Psoas muscle (tissue), 8 donors: ENCODE data around the gene KDF1. TPM values are rescaled to one million over a fixed set of nuclear protein-coding genes. Genes with fewer than 3 reads are reported as not detected.
A peak's percentile ranks its signal among the peaks of the same experiment; 100 is the strongest.

Experiments used
- ATAC-seq, 4 donors: fragments of 200-7000 bp; cut with Tn5 transposase; one replicate each; pipeline ENCODE4 v1.9.1; 2020; ENCODE audit warnings: moderate library complexity in 3 of 4, mild to moderate bottlenecking in 2 of 4
- DNase-seq, 2 donors: peaks; one replicate each; pipeline ENCODE4 v3.0.0-alpha.2; 2020
- H3K27ac ChIP-seq: fragments of 200-600 bp; one replicate; pipeline ENCODE4 v1.8.0; 2022
- H3K27me3 ChIP-seq, 3 donors: fragments of 200-600 bp in 1 of 3; one replicate each; pipeline versions ENCODE4 v1.6.1 to v1.8.0; 2013 to 2022; ENCODE audit warnings: low read length in 2 of 3, mild to moderate bottlenecking in 2 of 3, moderate library complexity in 1 of 3; ENCODE audit not compliant: insufficient read depth in 3 of 3
- H3K36me3 ChIP-seq, 2 donors: fragments of 200-600 bp in 1 of 2; one replicate each; pipeline versions ENCODE4 v1.6.1 to v1.8.0; 2013 to 2022; ENCODE audit warnings: low read depth in 1 of 2, mild to moderate bottlenecking in 1 of 2, moderate library complexity in 1 of 2; ENCODE audit not compliant: insufficient read depth in 1 of 2
- H3K4me1 ChIP-seq: fragments of 200-600 bp; one replicate; pipeline ENCODE4 v1.8.0; 2022
- H3K4me3 ChIP-seq: fragments of 200-600 bp; one replicate; pipeline ENCODE4 v1.8.0; 2022; ENCODE audit warnings: mild to moderate bottlenecking
- H3K9me3 ChIP-seq: fragments of 200-600 bp; one replicate; pipeline ENCODE4 v1.8.0; 2022
- WGBS, 3 donors: extraction: QIAGEN DNeasy Blood & Tissue Kit; methylation state at CpG; one replicate each; pipeline versions ENCODE4 v1.1.6 to v1.1.7; 2013; 5-methylcytosine and 5-hydroxymethylcytosine counted together
- intact Hi-C, 2 donors: fragments of 100-400 bp; cut with DNase I; formaldehyde crosslinking; loops; one replicate each; pipeline versions ENCODE4 v1.11.0 to v1.14.2; 2022
- polyA plus RNA-seq, 3 donors: library from polyadenylated mRNA; stranded (reverse); fragments of 200-250 nt; gene quantifications; one replicate each; pipeline ENCODE4 v1.2.3, GENCODE V29; 2013
- total RNA-seq, 4 donors: library from RNA; stranded (reverse); fragmentation: NEBNext Ultra II Directional in 2 of 4; extraction: Animal tissue kit (Norgen Biotek cat#: 25700) in 2 of 4; gene quantifications; one replicate each; pipeline versions ENCODE4 v1.2.1 to v1.2.4, GENCODE V29; 2021 to 2023
- TF ChIP-seq, protein P1 (sequence below): fragments of 200-600 bp; IDR thresholded peaks from one replicate; pipeline ENCODE4 v1.8.0; 2022; ENCODE audit warnings: antibody characterized with exemption
- donor health status: healthy with polysubstance abuse.
- donor health status: DM: no; HTN: no; CAD: no; lungs with moderate emphysema.
- donor health status: Bipolar disorder and iron deficiency.
- donor health status: healthy.
- donor health status: DM: yes; HTN: yes; CAD: no.
- donor health status: DM: no; HTN: no; CAD: no.
- donor health status: DM: no; HTN: no; CAD: no.
- donor health status: DM: yes; HTN: yes; CAD: no.

KDF1 gene
- total and polyA plus RNA-seq, 7 donors, result 0.01 TPM; not detected in 6

DNA sequence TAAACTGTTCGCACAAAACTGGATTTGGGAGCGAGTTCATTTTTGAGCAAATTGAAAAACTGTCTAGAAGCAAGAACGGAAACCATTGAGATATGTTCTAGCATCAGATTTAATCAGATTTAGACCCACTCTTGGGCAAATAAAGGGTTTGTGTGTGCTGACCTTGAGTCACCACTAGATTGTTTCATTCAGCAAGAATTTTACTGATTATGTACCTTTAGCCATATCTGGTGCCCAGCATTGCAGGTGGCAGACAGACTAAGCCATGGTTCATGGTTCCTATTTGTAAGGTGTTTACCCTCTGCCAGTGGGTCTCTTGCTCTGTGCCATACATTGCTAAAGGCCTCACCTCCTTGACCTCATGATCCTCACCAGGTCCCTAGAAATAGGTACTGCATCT is 37.4 kb downstream of the KDF1 start:
- WGBS, 3 donors, result 89 to 95% (median 90%) methylated on average over 3 of the region's 3 CpGs
- Histone ChIP-seq H3K9me3 (no peaks in the 10 kb centered on the region), H3K27ac (no peak overlapping the region), H3K4me3 (peak overlapping the region; percentile 100), H3K4me1 (peaks cover 17% of the 10 kb centered on the region), H3K36me3 (peaks cover 10 to 51% of the 10 kb centered on the region in 2 donors), H3K27me3 (no peaks in the 10 kb centered on the region)
- DNase-seq, result no peak
- no peak for ATAC-seq
- TF ChIP-seq, protein P1, sequence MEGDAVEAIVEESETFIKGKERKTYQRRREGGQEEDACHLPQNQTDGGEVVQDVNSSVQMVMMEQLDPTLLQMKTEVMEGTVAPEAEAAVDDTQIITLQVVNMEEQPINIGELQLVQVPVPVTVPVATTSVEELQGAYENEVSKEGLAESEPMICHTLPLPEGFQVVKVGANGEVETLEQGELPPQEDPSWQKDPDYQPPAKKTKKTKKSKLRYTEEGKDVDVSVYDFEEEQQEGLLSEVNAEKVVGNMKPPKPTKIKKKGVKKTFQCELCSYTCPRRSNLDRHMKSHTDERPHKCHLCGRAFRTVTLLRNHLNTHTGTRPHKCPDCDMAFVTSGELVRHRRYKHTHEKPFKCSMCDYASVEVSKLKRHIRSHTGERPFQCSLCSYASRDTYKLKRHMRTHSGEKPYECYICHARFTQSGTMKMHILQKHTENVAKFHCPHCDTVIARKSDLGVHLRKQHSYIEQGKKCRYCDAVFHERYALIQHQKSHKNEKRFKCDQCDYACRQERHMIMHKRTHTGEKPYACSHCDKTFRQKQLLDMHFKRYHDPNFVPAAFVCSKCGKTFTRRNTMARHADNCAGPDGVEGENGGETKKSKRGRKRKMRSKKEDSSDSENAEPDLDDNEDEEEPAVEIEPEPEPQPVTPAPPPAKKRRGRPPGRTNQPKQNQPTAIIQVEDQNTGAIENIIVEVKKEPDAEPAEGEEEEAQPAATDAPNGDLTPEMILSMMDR, result no peak
- intact Hi-C loops, result no loop called here

DNA sequence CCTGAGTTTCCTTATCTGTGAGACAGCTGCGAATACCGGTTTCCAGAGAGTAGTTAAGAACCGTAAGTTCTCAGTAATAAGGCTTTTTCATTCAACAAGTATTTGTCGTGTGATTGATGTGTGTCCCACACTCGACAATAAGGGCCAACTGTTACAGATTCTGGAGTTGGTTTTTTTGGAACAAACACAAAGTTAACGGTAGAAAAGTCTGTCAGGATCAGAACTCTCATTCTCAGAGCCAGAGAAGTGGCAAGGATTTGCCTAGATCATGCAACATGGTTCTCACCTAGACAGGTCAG is 37.9 kb downstream of the KDF1 start:
- WGBS, 3 donors, result 13 to 21% (median 14%) methylated on average over 6 of the region's 6 CpGs
- peak overlapping the region; percentile 94 for H3K27ac ChIP-seq

DNA sequence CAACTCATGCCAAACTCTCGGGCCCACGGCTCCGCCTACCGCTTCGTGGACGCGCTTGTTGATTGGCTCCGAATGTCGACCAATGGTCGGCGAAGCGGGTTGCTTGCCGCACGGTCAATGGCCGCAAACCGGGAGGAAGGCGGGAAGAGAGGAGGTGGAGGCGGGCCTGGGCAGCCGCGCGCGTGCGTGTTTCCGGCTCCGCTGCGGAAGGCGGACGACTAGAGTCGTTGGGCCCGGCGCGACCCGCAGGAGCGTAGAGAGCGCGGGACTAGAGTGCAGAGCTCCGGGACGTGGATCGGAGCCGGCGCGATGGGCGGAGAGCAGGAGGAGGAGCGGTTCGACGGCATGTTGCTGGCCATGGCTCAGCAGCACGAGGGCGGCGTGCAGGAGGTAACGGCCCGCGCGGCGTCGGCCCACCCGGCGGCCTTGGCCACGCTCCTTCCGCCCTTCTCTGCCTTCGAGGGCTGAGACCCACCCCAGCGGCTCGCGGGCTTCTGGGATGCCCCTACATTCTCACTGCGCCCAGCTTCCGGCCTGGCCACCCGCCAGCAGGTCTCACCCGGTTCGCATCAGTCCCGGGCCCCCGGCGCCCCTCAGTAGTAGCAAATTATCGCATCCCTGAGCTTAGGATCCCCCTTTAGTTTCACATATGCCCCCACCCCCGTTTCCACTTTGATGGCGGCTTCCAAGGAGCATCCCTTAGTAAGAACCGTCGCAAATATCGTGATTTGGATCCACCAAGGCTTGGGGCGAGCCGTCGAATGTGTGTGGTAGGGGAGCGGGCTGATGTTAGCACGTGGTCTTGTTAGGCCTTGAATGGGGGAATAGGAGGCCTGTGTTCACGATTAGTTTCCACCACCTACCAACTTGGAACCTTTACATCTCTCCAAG is 38.5 kb downstream of the KDF1 start, which contains the start of gene NUDC:
Gene NUDC (plus strand): TSS at position 204 of the 891 bp plus-strand sequence. CDS start 106 bp downstream, at position 310.
- intact Hi-C loops, result no loop called here
- peak; percentile 98 to 99 (median 99) for ATAC-seq
- 0 to 1% (median 1%) methylated on average over 69 to 83 of the region's 83 CpGs for WGBS, 3 donors

More for the DNA sequence above, 37.9 kb downstream of the KDF1 start:
- H3K4me1 ChIP-seq, result peaks cover 17% of the 10 kb centered on the region
- intact Hi-C loops, result no loop called here
- TF ChIP-seq, protein P1, result no peak
- peak overlapping the region; percentile 100 for H3K4me3 ChIP-seq
- DNase-seq, result no peak
- H3K9me3 ChIP-seq, result no peaks in the 10 kb centered on the region
- H3K27me3 ChIP-seq, result no peaks in the 10 kb centered on the region
- peaks cover 10 to 46% of the 10 kb centered on the region in 2 donors for H3K36me3 ChIP-seq
- ATAC-seq, result no peak

DNA sequence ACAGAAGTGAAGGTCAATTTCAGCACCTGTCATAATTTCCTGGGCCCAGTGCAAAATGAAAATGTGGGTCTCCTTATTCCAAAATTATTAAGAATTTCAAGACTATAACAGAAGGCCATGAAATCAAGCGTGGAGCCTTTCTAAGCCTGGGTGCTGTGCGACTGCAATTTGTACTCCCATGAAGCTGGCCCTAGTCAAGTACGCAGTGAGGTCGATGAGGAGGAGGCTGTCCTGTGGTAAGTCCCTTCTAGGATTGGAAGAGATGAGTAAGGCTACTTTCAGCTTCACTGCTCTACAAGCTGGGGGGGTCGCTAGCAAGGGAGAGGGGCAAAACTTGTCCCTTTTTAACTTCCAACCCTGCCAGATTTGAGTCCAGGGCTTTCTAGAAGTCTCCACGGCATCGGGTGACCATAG is 39.1 kb downstream of the KDF1 start:
- ATAC-seq (peak; percentile 28 to 61 (median 46)), DNase-seq (no peak)
- TF ChIP-seq, protein P1, result no peak
- peaks cover 17% of the 10 kb centered on the region for H3K4me1 ChIP-seq
- intact Hi-C loops, result no loop called here
- no peaks in the 10 kb centered on the region for H3K27me3 ChIP-seq
- WGBS, 3 donors, result 5 to 10% (median 6%) methylated on average over 7 of the region's 7 CpGs
- peak overlapping the region; percentile 94 for H3K27ac ChIP-seq
- no peaks in the 10 kb centered on the region for H3K9me3 ChIP-seq
- peaks cover 2 to 36% of the 10 kb centered on the region in 2 donors for H3K36me3 ChIP-seq
- peak overlapping the region; percentile 100 for H3K4me3 ChIP-seq

More for the DNA sequence above, 38.5 kb downstream of the KDF1 start, which contains the start of gene NUDC:
- Histone ChIP-seq H3K27ac (peak within 1 kb of the TSS; percentile 94), H3K9me3 (no peaks in the 10 kb centered on the region), H3K4me1 (peaks cover 17% of the 10 kb centered on the region), H3K36me3 (peaks cover 7 to 42% of the 10 kb centered on the region in 2 donors), H3K27me3 (no peaks in the 10 kb centered on the region), H3K4me3 (peak within 1 kb of the TSS; percentile 100)
- peak; percentile 97 to 98 for DNase-seq
- TF ChIP-seq, protein P1, result no peak
